GM12878 (cell line): Measurements from ENCODE around the gene ZFP1. TPM values are rescaled to one million over a fixed set of nuclear protein-coding genes. Genes with fewer than 3 reads are reported as not detected.
"Not testable (repeated sequence)": the region's sequence is repeated elsewhere in the genome, so short reads cannot be mapped to it uniquely, and the experiment has no call there.

Source experiments
- ATAC-seq: fragments of 200-7000 bp; cut with Tn5 transposase; 3 replicates; pipeline ENCODE4 v1.9.1; 2020; ENCODE audit warnings: mild to moderate bottlenecking, moderate library complexity
- BruUV-seq: library from RNA; stranded (reverse); fragments of 400-500 nt; replicated peaks from 2 replicates; lab custom pipeline; 2021; lab: Mats Ljungman, UMichigan
- CTCF ChIA-PET: fragments of 300-600 bp; sonication (Branson Sonifier 250); formaldehyde crosslinking; extraction: SDS; loops from one replicate; lab custom pipeline; 2021; ENCODE audit warnings: inconsistent platforms; lab: Yijun Ruan, JAX
- POLR2A ChIA-PET: fragments of 350-600 bp; formaldehyde crosslinking; extraction: SDS; loops from one replicate; lab custom pipeline; 2021; ENCODE audit warnings: inconsistent platforms; lab: Charles Lee
- RAD21 ChIA-PET: fragments of 300-600 bp; sonication (Branson Sonifier 250); formaldehyde crosslinking; loops from one replicate; lab custom pipeline; 2023; ENCODE audit warnings: antibody characterized with exemption; ENCODE audit not compliant: unreplicated experiment; lab: Charles Lee
- SMC1A ChIA-PET: fragments of 300-600 bp; sonication (Branson Sonifier 250); formaldehyde crosslinking; loops from one replicate; lab custom pipeline; 2023; ENCODE audit not compliant: unreplicated experiment, uncharacterized antibody; lab: Charles Lee
- DNase-seq: peaks from one replicate; pipeline ENCODE4 v3.0.0-alpha.2; 2011; ENCODE audit warnings: low read depth, low spot score
- FAIRE-seq: peaks from 3 replicates; lab custom pipeline; 2011; peaks lifted over from hg19 to GRCh38; lab: Jason Lieb, UNC
- H2AFZ ChIP-seq: 2 replicates; pipeline ENCODE4 v1.6.0; 2011; ENCODE audit warnings: low read depth, low read length, control low read depth; ENCODE audit not compliant: control insufficient read depth
- H3K27ac ChIP-seq: 2 replicates; pipeline ENCODE4 v1.5.1; 2011; ENCODE audit warnings: control low read depth; ENCODE audit not compliant: control insufficient read depth, insufficient read depth
- H3K27me3 ChIP-seq, 2 experiments: replicated peaks in 1 of 2; 2 replicates each; pipeline versions ENCODE4 v1.6.0 to v1.6.1; 2011; ENCODE audit warnings: low read length in 1 of 2; ENCODE audit not compliant: control insufficient read depth in 2 of 2, insufficient read depth in 2 of 2
- H3K36me3 ChIP-seq, 2 experiments: 2 replicates each; pipeline ENCODE4 v1.5.1; 2011; ENCODE audit warnings: low read length in 1 of 2; ENCODE audit not compliant: control insufficient read depth in 2 of 2, insufficient read depth in 2 of 2
- H3K4me1 ChIP-seq: 2 replicates; pipeline ENCODE4 v1.6.1; 2011; ENCODE audit warnings: mild to moderate bottlenecking, low read length, moderate library complexity, mixed read lengths; ENCODE audit not compliant: control insufficient read depth, insufficient read depth
- H3K4me2 ChIP-seq: 2 replicates; pipeline ENCODE4 v1.6.0; 2011; ENCODE audit warnings: control low read depth; ENCODE audit not compliant: control insufficient read depth, insufficient read depth
- H3K4me3 ChIP-seq: fragments of 200-600 bp; sonication (generic); 2 replicates; pipeline ENCODE4 v1.5.1; 2016
- H3K79me2 ChIP-seq: 2 replicates; pipeline ENCODE4 v1.6.0; 2011; ENCODE audit warnings: low read length; ENCODE audit not compliant: control insufficient read depth, insufficient read depth
- H3K9ac ChIP-seq: 2 replicates; pipeline ENCODE4 v1.8.0; 2011; ENCODE audit warnings: low read length, control low read depth, mixed read lengths; ENCODE audit not compliant: control insufficient read depth, insufficient read depth
- H3K9me3 ChIP-seq: replicated peaks from 3 replicates; pipeline ENCODE4 v1.5.1; 2011; ENCODE audit warnings: mild to moderate bottlenecking, low read length; ENCODE audit not compliant: control insufficient read depth, insufficient read depth
- H4K20me1 ChIP-seq: 2 replicates; pipeline ENCODE4 v1.6.0; 2011; ENCODE audit not compliant: control insufficient read depth, insufficient read depth
- CHD2 ChIP-seq: IDR thresholded peaks from 2 replicates; pipeline ENCODE4 v1.6.1; 2011; ENCODE audit warnings: low read depth, low read length, improper control_type of control experiment, borderline replicate concordance
- PKNOX1 ChIP-seq: fragments of 450-650 bp; IDR thresholded peaks from 2 replicates; pipeline ENCODE4 v1.6.1; 2016; ENCODE audit warnings: mild to moderate bottlenecking
- RAD51 ChIP-seq: fragments of 450-650 bp; IDR thresholded peaks from 2 replicates; pipeline ENCODE4 v1.6.1; 2016; ENCODE audit warnings: moderate library complexity, mild to moderate bottlenecking, inconsistent platforms
- WGBS: methylation state at CpG from one replicate; pipeline ENCODE4 v1.1.6; 2016; ENCODE audit warnings: low lambda C conversion rate; ENCODE audit not compliant: insufficient replicate concordance, insufficient coverage; ENCODE audit errors: missing lambda C conversion rate; 5-methylcytosine and 5-hydroxymethylcytosine counted together
- in situ Hi-C: fragments of 300-500 bp; cut with MboI; formaldehyde crosslinking; loops from 9 replicates; pipeline ENCODE4 v1.14.3; 2018; ENCODE audit warnings: mixed read lengths
- intact Hi-C: fragments of 100-400 bp; cut with micrococcal nuclease; formaldehyde crosslinking; loops from one replicate; pipeline ENCODE4 v1.14.2; 2022; ENCODE audit not compliant: unreplicated experiment
- polyA plus RNA-seq, 11 experiments: library from polyadenylated mRNA; depleted of rRNA in 4 of 11; unstranded in 6 of 11; stranded (reverse) in 5 of 11; fragments of >200 nt; fragmentation: Nextera tagmentation in 4 of 11; fragmentation: Illumina TruSeq in 1 of 11; extraction: Ambion mirVana in 4 of 11; extraction: Trizol in 1 of 11; gene quantifications; 1 replicate in 1 of 11; 2 replicates in 10 of 11; pipeline versions ENCODE4 v1.2.1 to v1.2.3, GENCODE V29; 2011 to 2016; ENCODE audit warnings: inconsistent platforms in 2 of 11, missing spikeins in 2 of 11, low read depth in 1 of 11
- total RNA-seq, 4 experiments: library from RNA; depleted of rRNA in 3 of 4; stranded (reverse); fragments of >200 nt in 3 of 4; fragmentation: Illumina TruSeq in 1 of 4; extraction: Trizol in 1 of 4; gene quantifications; 2 replicates each; pipeline versions ENCODE4 v1.2.1 to v1.2.3, GENCODE V29; 2013 to 2021

The ZFP1 gene
- total and polyA plus RNA-seq, 10 of the 15 experiments (the other 5 are each of a cell fraction or from before 2014, with no cell fraction given), result 3.5 to 17.6 (median 14.7) TPM

GRCh38 chr16:75209944-75210343 lies 61.6 kb downstream of the ZFP1 start (continued):
- TF ChIP-seq PKNOX1 (no peak), RAD51 (no peak), CHD2 (no peak)
- TF ChIP-seq, all 136 proteins: peak for 0

GRCh38 chr16:75211286-75211685 lies 63.0 kb downstream of the ZFP1 start:
- H4K20me1 ChIP-seq, H3K9ac ChIP-seq, H3K36me3 ChIP-seq, H3K4me1 ChIP-seq, ATAC-seq, DNase-seq, POLR2A ChIA-PET, FAIRE-seq, intact Hi-C loops, H3K27me3 ChIP-seq, BruUV-seq, H3K27ac ChIP-seq, H2AFZ ChIP-seq, RAD21 ChIA-PET, H3K4me3 ChIP-seq, H3K4me2 ChIP-seq, H3K79me2 ChIP-seq, H3K9me3 ChIP-seq: not testable (repeated sequence)
- CTCF ChIA-PET, result interaction anchor here (1.0 to 1.3 kb wide), 2 partner anchors 22 to 191 kb away, joined by 3 read pairs; no protein-coding TSS in a partner anchor
- WGBS, result 55% methylated on average over 10 of the region's 10 CpGs
- in situ Hi-C loops, result loop anchor here (10.0 kb wide), 1 partner anchor 554 kb away; no protein-coding TSS in a partner anchor
- SMC1A ChIA-PET, result interaction anchor here (0.6 kb wide), 1 partner anchor 1846 kb away, joined by 4 read pairs; no protein-coding TSS in a partner anchor
